Measurements from ENCODE around the gene WWC2. TPM values are rescaled to one million over a fixed set of nuclear protein-coding genes. Genes with fewer than 3 reads are reported as not detected.

WWC2 gene
- total RNA-seq, 1 donor from 2014 or later, result 26.0 TPM

DNA sequence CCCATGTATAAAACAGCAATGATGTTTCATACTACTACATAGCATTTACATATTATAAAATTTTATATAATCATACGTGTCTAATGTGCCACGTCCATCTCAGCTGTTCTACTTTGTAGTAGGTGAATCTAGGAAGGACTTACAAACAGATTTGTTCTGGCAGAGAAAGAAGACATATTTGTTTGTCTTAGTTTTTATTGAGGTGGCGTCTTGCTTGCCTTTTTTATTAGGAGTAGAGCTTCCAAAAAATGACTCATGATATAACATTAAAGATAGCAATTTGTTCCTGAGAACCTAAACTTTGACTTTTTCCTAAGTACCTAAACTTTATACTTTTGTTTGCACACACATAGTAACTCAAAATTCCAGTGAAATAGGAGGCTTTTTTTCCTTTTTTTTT lies 156.4 kb downstream of the WWC2 start:
- DNase-seq (ENCODE audit: low read depth in 2 of 2), result no peak

DNA sequence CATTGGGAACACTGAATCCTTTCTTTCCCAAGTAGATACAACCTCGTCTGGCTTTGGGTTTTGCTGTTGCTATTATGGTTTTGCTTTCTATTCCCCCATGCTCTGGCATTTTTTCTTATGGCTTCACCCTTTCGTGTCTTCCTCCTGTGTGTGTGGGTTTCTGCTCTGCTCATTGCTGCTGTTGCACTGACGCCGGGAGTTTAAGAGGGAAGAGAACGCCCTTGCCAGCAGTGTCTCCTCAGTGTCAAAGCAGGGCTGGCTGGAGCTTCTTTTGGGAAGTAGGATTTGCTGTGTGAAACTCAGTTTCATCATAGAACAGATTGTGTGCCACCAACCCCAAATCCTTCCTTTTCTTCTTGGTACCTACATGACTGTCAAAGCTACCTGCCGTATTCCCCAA lies 157.3 kb downstream of the WWC2 start:
- no peak for DNase-seq (ENCODE audit: low read depth in 2 of 2)

DNA sequence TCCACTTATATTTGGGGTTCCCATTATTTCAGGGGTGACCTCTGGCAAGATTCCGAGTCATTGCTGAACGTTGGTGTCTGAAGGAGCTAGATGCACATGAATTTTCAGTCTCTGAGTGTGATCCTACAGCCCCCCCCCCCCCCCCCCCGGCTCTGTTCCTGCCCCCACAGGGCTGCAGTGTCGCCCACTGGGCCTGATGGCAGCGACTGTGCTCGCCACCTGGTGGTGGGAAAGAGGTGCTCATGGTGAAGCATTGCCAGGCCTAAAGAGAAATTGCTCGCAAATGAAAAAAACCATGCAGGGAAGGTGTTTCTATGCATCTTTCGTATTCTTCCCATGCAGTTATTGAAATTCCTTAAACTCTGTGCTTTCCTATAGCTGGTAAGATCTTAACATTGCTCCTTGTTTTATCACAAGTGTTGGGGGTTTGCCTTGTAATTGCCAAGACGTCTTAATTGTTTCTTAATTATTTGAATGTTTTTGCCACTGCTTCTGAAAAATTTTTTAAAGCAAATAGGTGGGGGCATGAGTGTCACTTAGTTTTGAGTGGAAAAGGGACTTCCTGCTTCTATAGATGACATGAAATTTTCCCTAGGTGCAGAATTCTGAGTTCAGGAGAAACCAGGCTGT lies 157.8 kb downstream of the WWC2 start:
- peak; percentile 63 to 82 for DNase-seq (ENCODE audit: low read depth in 2 of 2)

- DNase-seq (ENCODE audit: low read depth in 2 of 2), result no peak
These were observed 158.8 kb downstream of the WWC2 start for GRCh38 chr4:183257808-183258207.

GRCh38 chr4:183260491-183261151 lies 161.6 kb downstream of the WWC2 start:
- no peak for DNase-seq (ENCODE audit: low read depth in 2 of 2)

DNA sequence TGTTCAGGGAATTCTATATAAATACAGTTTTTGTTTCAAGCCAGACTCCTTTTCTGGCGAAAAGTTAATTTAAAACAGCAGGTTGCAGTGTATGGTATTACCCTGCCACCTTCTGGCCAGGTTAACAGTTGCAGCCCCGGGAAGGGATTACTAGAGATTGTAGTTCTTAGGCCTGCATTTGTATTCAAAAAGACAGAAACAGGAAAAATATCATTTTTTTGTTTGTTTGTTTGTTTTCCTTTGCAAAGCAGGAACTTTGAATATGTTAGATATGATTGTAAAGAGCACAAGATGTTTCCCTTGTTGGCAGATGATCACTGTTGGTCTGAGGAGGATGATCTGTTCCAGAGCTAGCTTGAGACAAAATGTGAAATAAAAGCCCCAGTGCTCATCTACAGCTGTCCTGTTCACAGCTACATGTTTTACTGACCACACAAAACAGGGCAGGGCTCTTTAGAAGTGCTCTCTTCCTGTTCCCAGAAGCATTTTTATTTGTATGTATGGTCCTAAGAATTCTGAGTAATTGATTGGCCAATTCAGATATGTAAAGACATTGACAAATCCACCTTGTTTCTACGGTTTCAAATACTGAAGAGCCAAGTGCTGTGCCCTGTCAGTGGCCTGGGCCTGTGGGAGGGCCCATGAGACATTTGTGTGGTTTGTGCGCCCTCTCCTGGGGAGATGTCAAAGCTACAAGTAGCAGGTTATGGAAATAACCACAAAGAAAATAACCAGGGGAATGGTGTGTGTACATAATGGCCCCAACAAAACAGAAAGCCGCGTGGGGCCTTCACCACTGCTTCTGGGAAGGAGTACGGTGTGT lies 163.1 kb downstream of the WWC2 start:
- DNase-seq (ENCODE audit: low read depth in 2 of 2), result peak; percentile 79 to 88

- no peak for DNase-seq (ENCODE audit: low read depth in 2 of 2)
These were observed 163.7 kb downstream of the WWC2 start for GRCh38 chr4:183262776-183263100.

GRCh38 chr4:183263787-183264386 lies 164.8 kb downstream of the WWC2 start:
- DNase-seq (ENCODE audit: low read depth in 2 of 2), result no peak

DNA sequence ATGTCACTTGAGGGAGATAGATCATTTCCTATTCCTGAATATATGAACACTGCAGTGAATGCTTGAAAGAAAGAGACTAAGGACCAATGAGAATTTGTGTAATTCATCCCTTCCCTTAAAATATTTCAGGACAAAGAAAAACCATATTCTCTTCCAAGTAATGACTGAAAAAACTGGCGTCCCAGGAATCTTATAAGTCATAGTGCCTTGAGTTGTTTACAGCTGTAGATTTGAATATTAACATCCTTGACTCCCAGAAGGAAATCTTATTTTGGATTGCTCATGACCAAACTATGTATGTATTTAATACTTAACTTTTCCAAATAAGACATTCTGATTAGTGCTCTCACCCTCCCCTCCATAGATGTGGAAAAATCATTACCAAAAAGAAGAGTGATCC lies 165.6 kb downstream of the WWC2 start:
- DNase-seq (ENCODE audit: low read depth in 2 of 2), result no peak

DNA sequence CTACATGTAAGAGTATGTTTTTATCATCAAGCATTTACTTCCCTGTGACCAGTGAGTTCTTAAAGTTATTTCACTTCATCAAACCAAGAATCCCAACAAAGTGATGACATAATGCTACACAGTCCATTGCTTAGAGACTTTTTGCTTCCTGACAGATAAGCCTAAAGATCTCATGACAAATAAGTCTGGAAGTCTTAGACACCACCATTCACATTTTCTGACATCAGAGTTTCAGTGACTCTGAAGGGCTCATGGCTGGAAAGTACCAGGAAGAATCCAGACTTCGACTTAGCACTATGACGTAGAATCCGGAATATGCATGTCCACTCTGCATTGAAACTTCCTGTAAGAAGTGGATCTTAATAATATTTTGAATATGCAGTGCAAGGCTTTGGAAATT lies 167.3 kb downstream of the WWC2 start:
- DNase-seq (ENCODE audit: low read depth in 2 of 2), result peak in 1 of 2 donors; percentile 25

GRCh38 chr4:183268556-183268955 lies 169.5 kb downstream of the WWC2 start:
- DNase-seq (ENCODE audit: low read depth in 2 of 2), result no peak

DNA sequence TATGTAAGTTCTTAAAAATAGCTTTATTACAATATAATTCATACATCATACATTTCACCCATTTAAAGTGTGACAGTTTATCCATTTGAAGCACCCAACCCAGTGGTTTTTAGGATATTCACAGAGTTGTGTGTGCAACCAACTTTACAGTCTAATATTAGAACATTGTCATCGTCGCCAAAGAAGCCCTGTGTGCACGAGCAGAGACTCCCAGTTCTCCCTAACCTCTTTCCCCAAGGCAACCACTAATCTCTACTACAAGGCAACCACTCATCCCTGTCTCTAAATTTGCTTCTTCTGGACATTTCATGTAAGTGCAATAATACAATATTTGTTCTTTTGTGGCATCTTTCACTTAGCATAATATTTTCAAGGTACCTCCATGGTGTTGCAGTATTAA lies 173.3 kb downstream of the WWC2 start:
- DNase-seq (ENCODE audit: low read depth in 2 of 2), result no peak

DNA sequence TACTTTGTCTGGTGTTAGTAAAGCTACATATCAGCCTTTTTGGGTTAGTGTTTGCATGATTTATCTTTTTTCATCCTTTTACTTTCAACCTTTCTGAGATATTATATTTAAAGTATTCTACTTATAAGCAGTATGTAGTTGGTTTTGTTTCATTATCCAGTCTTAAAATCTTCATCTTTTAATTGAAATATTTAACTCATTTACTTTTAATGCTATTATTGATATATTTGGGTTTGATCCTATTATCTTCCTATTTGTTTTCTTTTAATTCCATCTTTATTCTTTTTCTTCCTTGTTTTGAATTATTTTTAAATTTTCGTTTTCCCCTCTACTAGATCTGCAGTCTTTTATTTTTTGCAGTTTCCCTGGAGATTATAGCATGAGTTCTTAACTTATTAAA lies 177.0 kb downstream of the WWC2 start:
- DNase-seq (ENCODE audit: low read depth in 2 of 2), result no peak

GRCh38 chr4:183284258-183284785 lies 185.3 kb downstream of the WWC2 start:
- DNase-seq (ENCODE audit: low read depth in 2 of 2), result no peak

DNA sequence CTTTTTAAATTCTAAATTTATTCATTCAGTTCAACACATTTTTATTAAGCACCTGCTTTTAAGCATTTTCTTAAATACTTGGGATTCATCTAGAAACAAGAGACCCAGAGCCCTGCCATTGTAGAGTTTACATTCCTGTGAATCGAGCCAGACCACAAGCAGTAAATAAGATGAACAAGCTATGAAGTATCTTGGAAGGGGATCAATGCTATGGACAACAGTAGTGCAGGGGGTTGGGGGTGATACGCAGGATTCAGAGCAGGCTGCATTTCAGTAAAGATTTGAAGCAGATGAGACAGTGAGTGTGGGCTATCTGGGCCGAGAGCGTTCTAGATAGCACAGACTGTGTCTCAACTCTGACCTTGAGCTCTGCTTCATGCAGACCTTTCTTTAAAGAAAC lies 185.9 kb downstream of the WWC2 start:
- no peak for DNase-seq (ENCODE audit: low read depth in 2 of 2)

DNA sequence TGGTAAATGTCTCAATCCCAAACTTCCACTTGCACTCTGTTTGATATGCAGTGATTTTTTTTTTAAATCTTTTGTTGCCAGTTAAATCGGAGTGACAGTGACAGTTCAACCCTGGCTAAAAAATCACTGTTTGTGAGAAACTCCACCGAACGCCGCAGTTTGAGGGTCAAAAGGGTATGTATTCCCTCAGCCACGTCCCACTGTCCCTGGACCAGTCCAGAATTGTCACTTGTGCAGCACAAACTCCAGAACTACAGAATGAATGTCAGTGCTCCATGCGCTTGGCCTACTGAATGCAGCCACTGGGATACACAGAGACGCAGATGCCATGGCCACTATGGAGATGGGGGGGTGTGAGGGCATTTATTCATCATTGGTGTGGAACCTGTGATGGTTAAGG lies 186.8 kb downstream of the WWC2 start:
- DNase-seq (ENCODE audit: low read depth in 2 of 2), result no peak

DNA sequence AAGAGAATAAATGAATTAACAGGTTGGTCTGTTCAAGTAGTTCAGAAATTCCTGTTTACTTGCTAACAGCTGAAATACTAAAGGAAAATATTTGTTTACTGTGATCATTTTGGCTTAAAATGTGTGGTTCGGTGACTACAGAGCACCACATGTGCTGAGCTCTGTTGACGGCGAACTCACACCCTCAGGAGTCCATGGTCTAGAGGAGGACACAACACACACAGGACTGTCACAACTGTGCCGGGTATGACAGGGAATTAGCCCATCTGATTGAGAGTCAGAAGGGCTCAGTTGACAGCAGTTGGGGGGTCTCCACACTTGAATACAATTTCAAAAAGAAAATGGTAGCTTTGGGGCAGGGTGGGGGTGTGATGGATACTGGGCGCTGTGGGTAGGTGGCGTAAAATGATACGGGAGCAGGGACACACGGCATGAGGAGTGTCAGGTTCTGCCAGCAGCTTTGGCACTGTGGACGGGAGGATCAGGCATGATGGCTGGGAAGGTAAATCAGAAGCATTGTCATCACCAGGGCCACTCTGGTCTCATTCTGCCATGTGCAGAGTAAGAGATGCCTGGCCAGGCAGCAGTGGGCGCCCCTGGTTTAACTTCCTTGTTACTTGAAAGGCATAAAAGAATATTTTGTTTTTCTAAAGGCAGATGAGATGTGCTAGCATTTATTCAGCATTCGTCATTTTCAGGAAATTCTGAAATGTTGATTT lies 187.7 kb downstream of the WWC2 start:
- DNase-seq (ENCODE audit: low read depth in 2 of 2), result no peak

GRCh38 chr4:183287309-183287659 lies 188.2 kb downstream of the WWC2 start:
- no peak for DNase-seq (ENCODE audit: low read depth in 2 of 2)

DNA sequence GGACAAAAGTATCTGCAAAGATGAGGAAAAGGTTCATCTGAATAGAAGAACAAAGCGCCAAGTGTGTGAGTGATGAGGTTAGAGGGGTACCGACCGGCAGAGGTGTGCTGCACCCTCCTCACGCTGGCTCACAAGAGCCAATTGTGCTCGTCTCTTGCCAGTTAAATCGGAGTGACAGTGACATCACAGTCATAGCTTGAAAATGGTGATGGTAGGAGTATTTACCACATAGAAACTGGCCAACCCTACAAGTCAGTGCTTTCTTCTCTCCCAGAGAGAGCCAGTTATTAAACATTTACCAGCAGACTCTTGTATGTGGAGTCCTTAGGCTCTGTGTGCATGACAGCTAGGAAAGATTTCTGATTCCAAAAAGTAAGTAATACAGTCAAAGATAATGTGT lies 188.6 kb downstream of the WWC2 start:
- DNase-seq (ENCODE audit: low read depth in 2 of 2), result no peak

- DNase-seq (ENCODE audit: low read depth in 2 of 2), result peak in 1 of 2 donors; percentile 11
These were observed 189.9 kb downstream of the WWC2 start for GRCh38 chr4:183288955-183289354.

- no peak for DNase-seq (ENCODE audit: low read depth in 2 of 2)
These were observed 190.6 kb downstream of the WWC2 start for GRCh38 chr4:183289688-183290087.

DNA sequence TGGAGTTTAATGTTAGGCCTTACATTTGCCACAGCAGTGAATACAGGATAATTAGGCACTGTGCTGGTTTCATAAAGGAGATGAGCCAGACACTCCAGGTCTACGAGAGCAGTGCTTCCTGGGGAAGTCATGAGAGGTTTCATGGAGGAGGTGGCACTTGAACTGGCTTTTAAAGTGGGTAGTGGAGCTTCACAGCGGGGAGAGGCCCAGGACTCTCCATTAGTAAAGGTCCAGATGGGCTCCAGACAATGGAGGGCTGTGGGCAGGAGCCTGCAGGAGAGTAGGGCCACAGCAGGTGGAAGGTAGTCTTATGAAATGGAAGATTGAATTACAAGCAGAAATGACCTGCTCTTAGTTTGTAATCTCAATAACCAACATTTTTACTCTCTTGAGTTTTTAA lies 192.0 kb downstream of the WWC2 start:
- DNase-seq (ENCODE audit: low read depth in 2 of 2), result no peak
